Stimulated activated CD8-positive, alpha-beta memory T cell treated with anti-CD3 and anti-CD28 coated beads, Interleukin-2, amount 100 ng/mL, for 48 hours (primary cell): ENCODE measurements around the gene BRS3.
A peak's percentile ranks its signal among the peaks of the same experiment; 100 is the strongest.

Experiments used
- DNase-seq, 2 donors: peaks; one replicate each; pipeline ENCODE4 v3.0.0-alpha.2; 2020; ENCODE audit warnings: low read depth in 2 of 2

The BRS3 gene

GRCh38 chrX:136495043-136495442 is 7.3 kb downstream of the BRS3 start:
- no peak for DNase-seq

GRCh38 chrX:136496186-136496763 is 8.5 kb downstream of the BRS3 start:
- no peak for DNase-seq

GRCh38 chrX:136496764-136497555 is 9.2 kb downstream of the BRS3 start:
- peak; percentile 68 to 76 for DNase-seq

DNA sequence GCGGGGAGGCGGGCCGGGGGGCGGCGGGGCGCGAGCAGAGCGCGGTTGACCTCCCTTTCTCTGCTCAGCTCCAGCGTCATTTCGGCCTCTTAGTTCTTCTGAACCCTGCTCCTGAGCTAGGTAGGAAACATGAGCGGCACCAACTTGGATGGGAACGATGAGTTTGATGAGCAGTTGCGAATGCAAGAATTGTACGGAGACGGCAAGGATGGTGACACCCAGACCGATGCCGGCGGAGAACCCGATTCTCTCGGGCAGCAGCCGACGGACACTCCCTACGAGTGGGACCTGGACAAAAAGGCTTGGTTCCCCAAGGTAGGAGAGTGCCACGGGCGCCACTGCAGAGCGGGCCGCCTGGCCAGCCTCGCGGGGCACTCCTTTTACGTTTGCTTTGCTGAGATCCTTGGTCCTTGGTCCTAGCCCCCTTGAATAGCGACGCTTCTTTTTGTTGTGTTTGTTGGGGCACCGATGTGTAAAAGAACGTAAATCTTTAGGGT is 9.9 kb downstream of the BRS3 start, which contains the start of gene HTATSF1:
HTATSF1 (plus strand) TSS at position 37 of the 497 bp plus-strand sequence; CDS start at position 130, 93 bp downstream.
- DNase-seq, result no peak

DNA sequence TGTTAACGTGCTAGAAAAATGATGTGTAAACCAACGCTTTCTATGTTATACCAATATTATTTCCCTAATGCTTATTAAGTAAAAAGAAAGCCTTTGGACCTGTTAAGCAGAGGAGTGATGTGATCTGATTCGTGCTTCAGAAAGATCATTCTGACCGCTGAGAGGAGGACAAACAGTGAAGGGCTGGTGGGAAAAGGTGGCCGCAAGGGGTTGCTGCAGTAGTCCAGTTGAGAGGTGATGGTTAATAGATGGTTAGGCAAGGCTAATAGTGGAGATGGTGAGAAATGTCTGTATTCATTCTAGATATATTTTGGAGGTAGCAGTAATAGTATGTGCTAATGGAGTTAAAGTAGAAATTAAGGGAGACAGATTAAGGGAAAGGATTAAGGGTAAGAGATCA is 31.3 kb downstream of the BRS3 start:
- no peak for DNase-seq

GRCh38 chrX:136523770-136524169 is 36.0 kb downstream of the BRS3 start:
- DNase-seq, result no peak

GRCh38 chrX:136525738-136526606 is 38.2 kb downstream of the BRS3 start:
- no peak for DNase-seq

DNA sequence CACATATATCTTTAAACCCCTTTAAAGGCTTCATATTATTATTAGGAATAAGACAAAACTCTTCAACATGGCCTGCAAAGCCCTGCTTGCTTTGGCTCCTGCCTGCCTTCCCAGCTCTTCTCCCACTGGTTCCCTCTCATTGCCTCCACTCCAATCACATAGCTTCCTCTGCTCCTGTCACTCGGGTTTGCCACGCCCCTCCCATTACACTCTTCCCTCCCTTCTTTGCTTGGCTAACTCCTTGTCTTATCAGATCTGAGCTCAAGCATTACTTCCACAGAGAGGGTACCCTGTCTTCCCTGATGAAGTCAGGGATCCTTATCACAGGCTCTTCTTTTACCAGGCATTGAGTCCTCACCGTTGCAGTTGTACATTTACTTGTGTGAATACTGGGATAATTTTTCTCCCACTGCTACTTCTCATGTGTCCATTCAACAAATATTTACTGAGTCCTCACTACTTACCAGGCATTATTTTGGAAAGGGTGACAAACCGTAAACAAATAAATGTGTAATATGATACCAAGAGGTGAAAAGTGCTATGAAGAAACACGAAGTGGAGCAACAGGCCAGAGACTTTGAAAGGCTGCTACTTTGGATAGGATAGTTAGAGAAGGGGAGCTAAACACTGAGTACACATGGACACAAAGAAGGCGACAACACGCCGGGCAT is 41.0 kb downstream of the BRS3 start:
- DNase-seq, result no peak

DNA sequence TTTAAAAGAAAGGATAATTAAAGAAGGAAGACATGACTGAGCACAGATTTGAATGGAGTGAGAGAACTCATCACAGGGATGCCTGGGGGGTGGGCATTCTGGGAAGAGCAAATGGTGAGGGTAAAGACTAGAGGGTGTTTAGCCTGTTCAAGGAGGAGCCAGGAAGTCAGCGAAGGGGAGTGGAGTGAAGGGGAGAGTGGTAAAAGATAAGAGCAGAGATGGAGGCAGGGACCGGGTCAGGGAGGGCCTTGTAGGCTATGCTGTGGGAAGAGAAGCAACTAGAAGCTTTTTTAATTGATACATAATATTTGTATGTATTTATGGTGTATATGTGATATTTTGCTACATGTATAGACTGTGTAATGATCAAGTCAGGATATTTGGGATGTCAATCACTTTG is 42.0 kb downstream of the BRS3 start:
- no peak for DNase-seq

DNA sequence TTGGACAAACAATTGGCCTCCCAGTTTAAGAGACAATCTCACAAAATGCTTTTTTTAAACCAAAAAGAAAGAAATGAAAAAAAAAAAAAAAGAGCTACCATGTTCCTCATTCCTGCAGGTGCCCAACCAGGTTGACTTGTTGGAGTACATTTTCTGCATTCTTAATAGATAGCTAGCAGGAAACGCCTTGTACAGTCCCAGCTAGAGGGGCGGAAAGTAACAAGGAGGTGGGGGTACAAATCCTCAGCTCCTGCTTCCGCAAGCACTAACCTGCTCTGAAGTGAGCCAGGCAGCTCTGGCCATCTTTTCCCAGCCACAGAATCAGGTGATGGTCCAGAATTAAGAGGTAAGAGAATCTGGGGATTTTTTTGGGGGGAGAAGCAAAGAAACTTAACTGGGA is 44.2 kb downstream of the BRS3 start, which contains the start of gene VGLL1:
VGLL1 (plus strand) TSS at position 265 of the 400 bp plus-strand sequence. CDS start 3,806 bp downstream, outside the sequence.
- DNase-seq, result no peak

DNA sequence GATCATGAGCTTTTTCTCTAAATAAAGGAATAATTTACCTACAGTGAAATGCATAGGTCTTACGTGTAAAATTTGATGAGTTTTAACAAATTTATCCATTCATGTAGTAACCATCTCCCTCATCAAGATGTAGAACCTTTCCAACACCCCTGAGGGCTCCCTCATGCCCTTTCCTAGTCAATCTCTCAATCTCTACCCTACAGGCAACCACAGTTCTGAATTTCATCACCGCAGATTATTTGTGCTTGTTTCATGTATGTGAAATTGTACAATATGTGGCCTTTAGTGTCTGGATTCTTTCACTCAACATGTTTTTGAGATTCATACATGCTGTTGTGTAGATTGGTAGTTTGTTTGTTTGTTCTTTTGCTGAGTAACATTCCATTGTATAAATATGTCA is 46.4 kb downstream of the BRS3 start:
- DNase-seq, result no peak

- no peak for DNase-seq
Observed at GRCh38 chrX:136538811-136539210, 51.1 kb downstream of the BRS3 start.

DNA sequence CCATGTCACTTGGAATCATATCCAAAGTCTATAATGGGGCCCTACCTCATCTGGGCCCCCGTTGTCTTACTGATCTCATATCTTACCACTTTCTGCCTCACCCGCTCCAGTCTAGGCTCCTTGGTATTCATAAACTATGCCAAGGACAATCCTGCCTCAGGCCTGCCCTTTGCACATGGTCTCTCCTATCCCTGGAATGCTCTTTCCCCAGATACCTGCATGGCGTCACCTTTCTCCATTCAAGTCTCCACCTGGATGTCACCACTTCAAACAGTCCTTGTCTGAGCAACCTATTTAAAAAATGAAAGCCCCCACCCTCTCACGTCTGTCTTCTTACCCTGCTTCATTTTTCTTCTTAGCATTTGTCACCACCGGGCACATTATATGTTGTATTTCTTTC is 52.5 kb downstream of the BRS3 start:
- DNase-seq, result no peak

- no peak for DNase-seq
Observed at GRCh38 chrX:136541294-136541693, 53.5 kb downstream of the BRS3 start.

DNA sequence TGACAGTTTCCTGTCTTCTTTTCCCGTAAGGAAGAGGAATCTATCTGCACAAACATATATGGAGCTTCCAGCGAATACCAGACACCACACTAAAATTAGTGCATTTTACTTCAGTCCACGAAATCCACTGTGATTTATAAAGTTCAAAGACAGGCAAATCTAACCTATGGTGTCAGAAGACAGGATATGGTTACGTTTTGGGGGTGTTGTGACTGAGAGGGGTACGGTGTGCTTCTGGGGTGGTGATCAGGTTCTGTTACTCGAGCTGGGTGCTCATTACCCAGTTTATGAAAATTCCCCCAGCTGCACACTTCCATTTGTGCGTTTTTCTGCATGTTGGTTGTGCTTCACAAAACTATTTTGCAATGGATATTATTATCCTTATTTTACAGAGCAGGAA is 54.5 kb downstream of the BRS3 start:
- DNase-seq, result no peak
